ENCODE results near the gene ACTG2. TPM values are rescaled to one million over a fixed set of nuclear protein-coding genes. Genes with fewer than 3 reads are reported as not detected.

The ACTG2 gene
- total and polyA plus RNA-seq, 10 of the 15 experiments (the other 5 are each of a cell fraction or from before 2014, with no cell fraction given), result 0.06 to 0.97 (median 0.12) TPM; not detected in 7

DNA sequence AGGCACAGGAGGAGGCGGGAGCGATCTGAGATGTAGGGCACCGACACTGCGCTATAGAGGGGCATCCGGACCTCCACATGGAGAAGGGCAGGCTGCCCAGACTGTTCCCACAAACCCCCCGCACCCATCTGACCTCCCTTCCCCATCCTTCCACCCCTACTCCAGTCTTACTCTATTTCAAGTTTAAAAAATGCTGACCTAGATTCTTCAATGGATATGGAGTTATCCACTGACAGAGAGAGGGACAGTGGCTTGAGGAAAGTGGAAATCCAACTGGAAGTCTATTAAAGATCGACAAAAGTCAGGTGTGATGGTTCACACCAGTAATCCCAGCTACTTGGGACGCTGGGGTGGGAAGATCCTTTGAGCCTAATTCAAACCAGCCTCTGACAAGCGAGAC lies 28.8 kb downstream of the ACTG2 start:
- no peaks in the 10 kb centered on the region for H4K20me1 ChIP-seq (ENCODE audit: control insufficient read depth, insufficient read depth)
- 95% methylated on average over 9 of the region's 9 CpGs for WGBS (ENCODE audit: insufficient coverage, insufficient replicate concordance, low lambda C conversion rate, missing lambda C conversion rate)
- DNase-seq (ENCODE audit: low read depth, low spot score) (no peak), ATAC-seq (no peak), FAIRE-seq (no peak)
- ChIA-PET SMC1A (ENCODE audit: uncharacterized antibody, unreplicated experiment) (interaction anchor here (1.0 to 3.1 kb wide), 5 partner anchors 67 to 97 kb away, joined by 3 to 19 read pairs (median 3); no protein-coding TSS in a partner anchor), RAD21 (ENCODE audit: unreplicated experiment) (interaction anchor here (1.0 to 2.7 kb wide), 6 partner anchors 12 to 105 kb away, joined by 3 to 9 read pairs (median 4); partner anchors contain the start of gene STAMBP), CTCF (interaction anchor here (1.0 to 2.4 kb wide), 9 partner anchors 10 to 469 kb away, joined by 3 to 16 read pairs (median 4); no protein-coding TSS in a partner anchor), POLR2A (no interaction called here)
- H3K4me1 ChIP-seq (ENCODE audit: control insufficient read depth, insufficient read depth, low read length), result peaks cover 11% of the 10 kb centered on the region
- in situ Hi-C loops (cut with MboI) (no loop called here), intact Hi-C loops (cut with micrococcal nuclease; ENCODE audit: unreplicated experiment) (no loop called here)
- H3K27ac ChIP-seq (ENCODE audit: control insufficient read depth, insufficient read depth), result no peak overlapping the region
- BruUV-seq (replicated peaks), result no TSS peak
- no peaks in the 10 kb centered on the region for H3K27me3 ChIP-seq (replicated peaks in 1 of 2; ENCODE audit: control insufficient read depth in 2 of 2, insufficient read depth in 2 of 2, low read length in 1 of 2)
- no peaks in the 10 kb centered on the region for H3K36me3 ChIP-seq (ENCODE audit: control insufficient read depth in 2 of 2, insufficient read depth in 2 of 2, low read length in 1 of 2)
- TF ChIP-seq BMI1 (IDR thresholded peaks at IDR 0.05; ENCODE audit: borderline replicate concordance), result no peak
- no peak for TF ChIP-seq CBX5 (IDR thresholded peaks at IDR 0.05; ENCODE audit: low read depth)
- no peak for TF ChIP-seq SIN3A (IDR thresholded peaks at IDR 0.05; ENCODE audit: low read depth, low read length)
- H3K9ac ChIP-seq (ENCODE audit: control insufficient read depth, insufficient read depth, low read length), result no peak overlapping the region
- no peak overlapping the region for H3K4me2 ChIP-seq (ENCODE audit: control insufficient read depth, insufficient read depth)
- H3K79me2 ChIP-seq (ENCODE audit: control insufficient read depth, insufficient read depth, low read length), result peaks cover 2% of the 10 kb centered on the region
- H3K4me3 ChIP-seq, result no peak overlapping the region
- no peak overlapping the region for H2AFZ ChIP-seq (ENCODE audit: control insufficient read depth, low read depth, low read length)
- peaks cover 1% of the 10 kb centered on the region; the same call in 1 of the 3 replicates for H3K9me3 ChIP-seq (replicated peaks; ENCODE audit: control insufficient read depth, insufficient read depth, low read length)

DNA sequence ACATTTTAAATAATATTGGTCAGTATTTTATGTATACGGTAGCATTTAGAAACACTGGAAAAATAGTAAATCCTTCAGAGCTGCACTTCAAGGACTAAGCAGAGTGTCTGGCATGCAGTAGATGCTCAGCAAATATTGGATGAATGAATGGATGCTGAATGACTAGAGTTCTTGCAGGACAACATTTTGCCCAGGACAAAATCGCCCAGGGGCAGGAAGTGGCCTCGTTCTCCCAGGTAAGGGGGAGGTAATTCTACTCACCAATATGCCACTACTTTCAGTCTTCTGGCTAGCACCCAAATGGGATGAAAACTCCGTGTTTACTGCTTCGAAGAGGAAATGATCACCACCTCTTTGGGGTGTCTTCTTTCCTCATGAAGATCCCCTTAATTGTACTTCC lies 29.9 kb downstream of the ACTG2 start:
- ChIA-PET POLR2A (interaction anchor here (0.8 kb wide), 1 partner anchor 13 kb away, joined by 3 read pairs; no protein-coding TSS in a partner anchor), SMC1A (ENCODE audit: uncharacterized antibody, unreplicated experiment) (interaction anchor here (1.0 to 3.1 kb wide), 2 partner anchors 15 to 66 kb away, joined by 4 to 19 read pairs; no protein-coding TSS in a partner anchor), RAD21 (ENCODE audit: unreplicated experiment) (interaction anchor here (1.0 to 1.4 kb wide), 3 partner anchors 15 to 94 kb away, joined by 3 to 4 read pairs (median 3); partner anchors contain the start of gene STAMBP), CTCF (interaction anchor here (0.7 to 2.4 kb wide), 6 partner anchors 11 to 248 kb away, joined by 3 to 8 read pairs (median 3); no protein-coding TSS in a partner anchor)
- peak overlapping the region; percentile 29 for H2AFZ ChIP-seq (ENCODE audit: control insufficient read depth, low read depth, low read length)
- DNase-seq (ENCODE audit: low read depth, low spot score), result no peak
- peaks cover 11% of the 10 kb centered on the region for H3K4me1 ChIP-seq (ENCODE audit: control insufficient read depth, insufficient read depth, low read length)
- intact Hi-C loops (cut with micrococcal nuclease; ENCODE audit: unreplicated experiment) (no loop called here), in situ Hi-C loops (cut with MboI) (no loop called here)
- H3K27ac ChIP-seq (ENCODE audit: control insufficient read depth, insufficient read depth), result no peak overlapping the region
- no peaks in the 10 kb centered on the region for H3K36me3 ChIP-seq (ENCODE audit: control insufficient read depth in 2 of 2, insufficient read depth in 2 of 2, low read length in 1 of 2)
- peaks cover 13% of the 10 kb centered on the region for H3K79me2 ChIP-seq (ENCODE audit: control insufficient read depth, insufficient read depth, low read length)
- H3K4me2 ChIP-seq (ENCODE audit: control insufficient read depth, insufficient read depth), result no peak overlapping the region
- BruUV-seq (replicated peaks), result no TSS peak
- H3K9me3 ChIP-seq (replicated peaks; ENCODE audit: control insufficient read depth, insufficient read depth, low read length), result peaks cover 1% of the 10 kb centered on the region; the same call in 1 of the 3 replicates
- H3K27me3 ChIP-seq (replicated peaks in 1 of 2; ENCODE audit: control insufficient read depth in 2 of 2, insufficient read depth in 2 of 2, low read length in 1 of 2), result no peaks in the 10 kb centered on the region
- H4K20me1 ChIP-seq (ENCODE audit: control insufficient read depth, insufficient read depth), result no peaks in the 10 kb centered on the region
- no peak for FAIRE-seq
- WGBS (ENCODE audit: insufficient coverage, insufficient replicate concordance, low lambda C conversion rate, missing lambda C conversion rate), result 30% methylated on average over 5 of the region's 5 CpGs
- H3K9ac ChIP-seq (ENCODE audit: control insufficient read depth, insufficient read depth, low read length), result no peak overlapping the region
- ATAC-seq, result no peak
- H3K4me3 ChIP-seq, result no peak overlapping the region
- no peak for TF ChIP-seq HCFC1 (IDR thresholded peaks at IDR 0.05; ENCODE audit: low read length)
- TF ChIP-seq SREBF1 (IDR thresholded peaks at IDR 0.05; ENCODE audit: low read length), result no peak
- TF ChIP-seq, protein P1, sequence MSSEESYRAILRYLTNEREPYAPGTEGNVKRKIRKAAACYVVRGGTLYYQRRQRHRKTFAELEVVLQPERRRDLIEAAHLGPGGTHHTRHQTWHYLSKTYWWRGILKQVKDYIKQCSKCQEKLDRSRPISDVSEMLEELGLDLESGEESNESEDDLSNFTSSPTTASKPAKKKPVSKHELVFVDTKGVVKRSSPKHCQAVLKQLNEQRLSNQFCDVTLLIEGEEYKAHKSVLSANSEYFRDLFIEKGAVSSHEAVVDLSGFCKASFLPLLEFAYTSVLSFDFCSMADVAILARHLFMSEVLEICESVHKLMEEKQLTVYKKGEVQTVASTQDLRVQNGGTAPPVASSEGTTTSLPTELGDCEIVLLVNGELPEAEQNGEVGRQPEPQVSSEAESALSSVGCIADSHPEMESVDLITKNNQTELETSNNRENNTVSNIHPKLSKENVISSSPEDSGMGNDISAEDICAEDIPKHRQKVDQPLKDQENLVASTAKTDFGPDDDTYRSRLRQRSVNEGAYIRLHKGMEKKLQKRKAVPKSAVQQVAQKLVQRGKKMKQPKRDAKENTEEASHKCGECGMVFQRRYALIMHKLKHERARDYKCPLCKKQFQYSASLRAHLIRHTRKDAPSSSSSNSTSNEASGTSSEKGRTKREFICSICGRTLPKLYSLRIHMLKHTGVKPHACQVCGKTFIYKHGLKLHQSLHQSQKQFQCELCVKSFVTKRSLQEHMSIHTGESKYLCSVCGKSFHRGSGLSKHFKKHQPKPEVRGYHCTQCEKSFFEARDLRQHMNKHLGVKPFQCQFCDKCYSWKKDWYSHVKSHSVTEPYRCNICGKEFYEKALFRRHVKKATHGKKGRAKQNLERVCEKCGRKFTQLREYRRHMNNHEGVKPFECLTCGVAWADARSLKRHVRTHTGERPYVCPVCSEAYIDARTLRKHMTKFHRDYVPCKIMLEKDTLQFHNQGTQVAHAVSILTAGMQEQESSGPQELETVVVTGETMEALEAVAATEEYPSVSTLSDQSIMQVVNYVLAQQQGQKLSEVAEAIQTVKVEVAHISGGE (CRISPR knock-in tag; IDR thresholded peaks at IDR 0.05), result no peak
- TF ChIP-seq SPI1 (IDR thresholded peaks at IDR 0.05; ENCODE audit: borderline replicate concordance, insufficient read depth, low read depth, low read length), result no peak
- TF ChIP-seq RBBP5 (conservative IDR thresholded peaks at IDR 0.05), result no peak
- TF ChIP-seq, protein P2, sequence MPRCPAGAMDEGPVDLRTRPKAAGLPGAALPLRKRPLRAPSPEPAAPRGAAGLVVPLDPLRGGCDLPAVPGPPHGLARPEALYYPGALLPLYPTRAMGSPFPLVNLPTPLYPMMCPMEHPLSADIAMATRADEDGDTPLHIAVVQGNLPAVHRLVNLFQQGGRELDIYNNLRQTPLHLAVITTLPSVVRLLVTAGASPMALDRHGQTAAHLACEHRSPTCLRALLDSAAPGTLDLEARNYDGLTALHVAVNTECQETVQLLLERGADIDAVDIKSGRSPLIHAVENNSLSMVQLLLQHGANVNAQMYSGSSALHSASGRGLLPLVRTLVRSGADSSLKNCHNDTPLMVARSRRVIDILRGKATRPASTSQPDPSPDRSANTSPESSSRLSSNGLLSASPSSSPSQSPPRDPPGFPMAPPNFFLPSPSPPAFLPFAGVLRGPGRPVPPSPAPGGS (IDR thresholded peaks at IDR 0.05; ENCODE audit: borderline replicate concordance, insufficient read depth, low read depth, low read length, poor library complexity, severe bottlenecking), result no peak
- TF ChIP-seq PAX5 (IDR thresholded peaks at IDR 0.05; ENCODE audit: borderline replicate concordance, low read depth, low read length), result no peak
- TF ChIP-seq ZZZ3 (IDR thresholded peaks at IDR 0.05; ENCODE audit: control insufficient read depth, insufficient read length, low read depth), result no peak
- TF ChIP-seq BMI1 (IDR thresholded peaks at IDR 0.05; ENCODE audit: borderline replicate concordance), result no peak
